K562 (cell line): ENCODE measurements around the gene COQ3. TPM values are rescaled to one million over a fixed set of nuclear protein-coding genes. Genes with fewer than 3 reads are reported as not detected.

Experiments used
- ATAC-seq: fragments of 200-7000 bp; cut with Tn5 transposase; 3 replicates; pipeline ENCODE4 v1.9.1; 2020; ENCODE audit warnings: moderate library complexity
- BruUV-seq: library from RNA; stranded (reverse); fragments of 400-500 nt; replicated peaks from 2 replicates; lab custom pipeline; 2021; lab: Mats Ljungman, UMichigan
- CTCF ChIA-PET: fragments of 300-600 bp; formaldehyde crosslinking; extraction: SDS; loops from one replicate; lab custom pipeline; 2021; ENCODE audit warnings: low intra/inter-chr PET ratio; lab: Yijun Ruan, JAX
- POLR2A ChIA-PET: fragments of 300-600, 350-650 bp; sonication (Branson Sonifier 250); formaldehyde crosslinking; extraction: SDS; loops from one replicate; lab custom pipeline; 2021; ENCODE audit warnings: antibody characterized with exemption, inconsistent platforms; lab: Yijun Ruan, JAX
- DNase-seq, 4 experiments: peaks; one replicate each; pipeline versions ENCODE4 v3.0.0 to v3.0.0-alpha.2; 2011 to 2018; ENCODE audit warnings: low spot score in 3 of 4, mixed read lengths in 3 of 4; ENCODE audit errors: extremely low read depth in 1 of 4
- FAIRE-seq: peaks from 2 replicates; lab custom pipeline; 2011; peaks lifted over from hg19 to GRCh38; lab: Jason Lieb, UNC
- H2AFZ ChIP-seq: 2 replicates; pipeline ENCODE4 v1.6.0; 2011; ENCODE audit warnings: low read depth, low read length, control low read depth, inconsistent platforms
- H3K27ac ChIP-seq: fragments of 200-600 bp; 3 replicates; pipeline ENCODE4 v1.8.0; 2011; ENCODE audit warnings: low read depth, mild to moderate bottlenecking, control low read depth, inconsistent platforms, low read length, moderate library complexity, mixed read lengths; ENCODE audit errors: extremely low read depth
- H3K27me3 ChIP-seq, 2 experiments: fragments of 300-600 bp in 1 of 2; 2 replicates in 1 of 2; 3 replicates in 1 of 2; pipeline versions ENCODE4 v1.6.0 to v1.8.0; 2011; ENCODE audit warnings: inconsistent platforms in 2 of 2, low read length in 2 of 2, mild to moderate bottlenecking in 1 of 2, mixed read lengths in 1 of 2, moderate library complexity in 1 of 2; ENCODE audit not compliant: control insufficient read depth in 2 of 2, insufficient read depth in 2 of 2
- H3K36me3 ChIP-seq: fragments of 300-600 bp; 3 replicates; pipeline ENCODE4 v1.8.0; 2011; ENCODE audit warnings: mild to moderate bottlenecking, low read length, inconsistent platforms; ENCODE audit not compliant: control insufficient read depth, insufficient read depth
- H3K4me1 ChIP-seq, 2 experiments: fragments of 200-600 bp in 1 of 2; replicated peaks in 1 of 2; 2 replicates in 1 of 2; 3 replicates in 1 of 2; pipeline versions ENCODE4 v1.5.1 to v1.8.0; 2011; ENCODE audit warnings: inconsistent platforms in 2 of 2, low read length in 2 of 2, mild to moderate bottlenecking in 1 of 2, mixed read lengths in 1 of 2, moderate library complexity in 1 of 2; ENCODE audit not compliant: control insufficient read depth in 2 of 2, insufficient read depth in 2 of 2
- H3K4me2 ChIP-seq: 2 replicates; pipeline ENCODE4 v1.6.1; 2011; ENCODE audit warnings: low read length, control low read depth, inconsistent platforms, mixed read lengths; ENCODE audit not compliant: insufficient read depth
- H3K4me3 ChIP-seq: fragments of 200-600 bp; sonication (generic), shearing (Covaris generic); 2 replicates; pipeline ENCODE4 v1.5.1; 2016; ENCODE audit warnings: control low read depth, inconsistent platforms
- H3K79me2 ChIP-seq: fragments of 200-600 bp; 3 replicates; pipeline ENCODE4 v1.8.0; 2011; ENCODE audit warnings: low read length, inconsistent platforms; ENCODE audit not compliant: control insufficient read depth, insufficient read depth
- H3K9ac ChIP-seq, 2 experiments: 2 replicates each; pipeline versions ENCODE4 v1.6.0 to v1.6.1; 2011; ENCODE audit warnings: low read depth in 2 of 2, low read length in 2 of 2, control low read depth in 1 of 2, inconsistent platforms in 1 of 2, mild to moderate bottlenecking in 1 of 2, mixed read lengths in 1 of 2; ENCODE audit not compliant: insufficient read depth in 1 of 2
- H3K9me1 ChIP-seq: one replicate; pipeline ENCODE4 v1.6.0; 2011; ENCODE audit warnings: inconsistent platforms, mild to moderate bottlenecking, low read length, moderate library complexity; ENCODE audit not compliant: control insufficient read depth, insufficient read depth
- H3K9me3 ChIP-seq: replicated peaks from 2 replicates; pipeline ENCODE4 v1.5.1; 2011; ENCODE audit warnings: low read depth, low read length, inconsistent platforms; ENCODE audit not compliant: control insufficient read depth, insufficient read depth
- H4K20me1 ChIP-seq: replicated peaks from 2 replicates; pipeline ENCODE4 v1.6.1; 2011; ENCODE audit warnings: low read length, inconsistent platforms, mixed read lengths; ENCODE audit not compliant: control insufficient read depth, insufficient read depth
- CHD7 ChIP-seq: fragments of 200-600 bp; sonication (generic); IDR thresholded peaks from one replicate; pipeline ENCODE4 v1.6.1; 2012; ENCODE audit warnings: mild to moderate bottlenecking, low read depth, low read length, inconsistent platforms
- FIP1L1 ChIP-seq: fragments of 200-400 bp; formaldehyde crosslinking; IDR thresholded peaks from 2 replicates; pipeline ENCODE4 v1.6.1; 2018; ENCODE audit warnings: mild to moderate bottlenecking, low read depth, low read length; ENCODE audit not compliant: poor library complexity, severe bottlenecking
- LARP7 ChIP-seq: fragments of 450-650 bp; IDR thresholded peaks from 2 replicates; pipeline ENCODE4 v1.6.1; 2016
- MEF2D ChIP-seq: conservative IDR thresholded peaks from 2 replicates; pipeline ENCODE4 v1.6.1; 2016; ENCODE audit warnings: low read depth, missing genetic modification characterization, missing compliant biosample characterization
- PML ChIP-seq: IDR thresholded peaks from 2 replicates; pipeline ENCODE4 v1.6.1; 2012; ENCODE audit warnings: low read length, inconsistent platforms
- RNF219 ChIP-seq: fragments of 250-450 bp; sonication (Bioruptor Pico); IDR thresholded peaks from 2 replicates; pipeline ENCODE4 v1.5.0; 2022; ENCODE audit warnings: mild to moderate bottlenecking
- SRF ChIP-seq, 2 experiments: fragments of 250-450, 450-650 bp in 1 of 2; sonication (Bioruptor Pico) in 1 of 2; sonication (generic) in 1 of 2; formaldehyde crosslinking; IDR thresholded peaks; 2 replicates each; pipeline versions ENCODE4 v1.5.0 to v1.5.1; 2020 to 2022; ENCODE audit warnings: mild to moderate bottlenecking in 1 of 2, missing genetic modification reagents in 1 of 2
- TAF7 ChIP-seq: fragments of 450-650 bp; IDR thresholded peaks from 2 replicates; pipeline ENCODE4 v1.6.1; 2016; ENCODE audit warnings: missing genetic modification characterization, missing compliant biosample characterization
- ZNF197 ChIP-seq: fragments of 200-800 bp; sonication (Bioruptor generic); IDR thresholded peaks from 2 replicates; pipeline ENCODE4 v1.6.1; 2016; ENCODE audit warnings: low read depth, missing genetic modification characterization, missing compliant biosample characterization
- ZNF217 ChIP-seq: sonication (generic); formaldehyde crosslinking; IDR thresholded peaks from 2 replicates; pipeline ENCODE4 v1.8.0; 2022; ENCODE audit warnings: mild to moderate bottlenecking, missing genetic modification reagents
- WGBS: fragments of 100-300 bp; shearing (Covaris generic); methylation state at CpG from one replicate; pipeline ENCODE4 v1.1.6; 2016; ENCODE audit warnings: low coverage, mixed read lengths; ENCODE audit not compliant: insufficient coverage; ENCODE audit errors: missing lambda C conversion rate; 5-methylcytosine and 5-hydroxymethylcytosine counted together
- in situ Hi-C: fragments of 300-500 bp; cut with MboI; formaldehyde crosslinking; loops from 4 replicates; pipeline ENCODE4 v1.15.0; 2018; ENCODE audit warnings: inconsistent platforms, mixed read lengths
- intact Hi-C: fragments of 100-400 bp; cut with micrococcal nuclease; formaldehyde crosslinking; loops from 2 replicates; pipeline ENCODE4 v1.14.2; 2022
- polyA plus RNA-seq, 8 experiments: library from polyadenylated mRNA; depleted of rRNA in 4 of 8; stranded (reverse) in 5 of 8; unstranded in 3 of 8; fragments of >200 nt; fragmentation: Nextera tagmentation in 2 of 8; fragmentation: Illumina TruSeq in 1 of 8; extraction: Ambion mirVana in 2 of 8; extraction: Trizol in 1 of 8; gene quantifications; 2 replicates each; pipeline versions ENCODE4 v1.2.1 to v1.2.3, GENCODE V29; 2011 to 2014; ENCODE audit warnings: inconsistent platforms in 1 of 8, missing spikeins in 1 of 8
- total RNA-seq, 7 experiments: library from RNA; depleted of rRNA in 6 of 7; stranded (reverse); fragments of >200 nt in 6 of 7; fragmentation: Illumina TruSeq in 2 of 7; extraction: Trizol in 2 of 7; gene quantifications; 2 replicates each; pipeline versions ENCODE4 v1.2.1 to v1.2.3, GENCODE V29; 2011 to 2021; ENCODE audit warnings: low replicate concordance in 1 of 7

The COQ3 gene
- total and polyA plus RNA-seq, 9 of the 15 experiments (the other 6 are each of a cell fraction or from before 2014, with no cell fraction given), result 16.9 to 137 (median 33.9) TPM

GRCh38 chr6:99344289-99344688 lies 49.7 kb downstream of the COQ3 start:
- Histone ChIP-seq H3K9me3 (no peaks in the 10 kb centered on the region), H3K9me1 (no peaks in the 10 kb centered on the region), H3K79me2 (no peaks in the 10 kb centered on the region), H3K9ac (no peak overlapping the region), H3K4me2 (no peak overlapping the region), H4K20me1 (no peaks in the 10 kb centered on the region; the same call in 1 of the 2 replicates), H3K4me3 (no peak overlapping the region), H3K4me1 (peaks cover 0 to 6% of the 10 kb centered on the region in 2 experiments; a peak in 2 of 5 replicates), H2AFZ (no peak overlapping the region), H3K36me3 (no peaks in the 10 kb centered on the region), H3K27me3 (peaks cover 8 to 16% of the 10 kb centered on the region in 2 experiments; a peak in 3 of 5 replicates), H3K27ac (no peak overlapping the region)
- intact Hi-C loops, result no loop called here
- ATAC-seq (no peak), FAIRE-seq (no peak), DNase-seq (no peak)
- WGBS, result 3% methylated on average over 3 of the region's 3 CpGs
- POLR2A ChIA-PET, result no interaction called here
- BruUV-seq, result no TSS peak
- CTCF ChIA-PET, result no interaction called here
- in situ Hi-C loops, result loop anchor here (25.0 kb wide), 1 partner anchor 393 kb away; no protein-coding TSS in a partner anchor
- no peak for TF ChIP-seq CHD7
- TF ChIP-seq LARP7, result no peak
- TF ChIP-seq ZNF217 (CRISPR knock-in tag), result no peak
- TF ChIP-seq FIP1L1, result no peak
- no peak for TF ChIP-seq PML
- no peak for TF ChIP-seq RNF219 (CRISPR knock-in tag)
- TF ChIP-seq MEF2D, result no peak
- no peak for TF ChIP-seq SRF (CRISPR knock-in tag; IDR thresholded peaks at IDR 0.05)
- no peak for TF ChIP-seq TAF7
- no peak for TF ChIP-seq ZNF197 (CRISPR knock-in tag)
